HCT116 (cell line): ENCODE results near the gene PTPN9.

Experiments used
- ATF3 ChIP-seq: IDR thresholded peaks from 2 replicates; pipeline ENCODE4 v1.6.1; 2012
- CTCF ChIP-seq, 3 experiments: fragments of 200-600 bp in 1 of 3; sonication (generic) in 1 of 3; IDR thresholded peaks in 2 of 3; conservative IDR thresholded peaks in 1 of 3; 2 replicates each; pipeline ENCODE4 v1.5.1; 2012 to 2017; ENCODE audit warnings: low read depth in 2 of 3, low read length in 2 of 3, antibody characterized with exemption in 1 of 3, borderline replicate concordance in 1 of 3, control low read depth in 1 of 3, mild to moderate bottlenecking in 1 of 3, mixed read lengths in 1 of 3, mixed run types in 1 of 3, moderate library complexity in 1 of 3; ENCODE audit not compliant: insufficient read depth in 1 of 3
- EGR1 ChIP-seq: IDR thresholded peaks from 2 replicates; pipeline ENCODE4 v1.6.1; 2012; ENCODE audit warnings: low read depth
- ELF1 ChIP-seq: IDR thresholded peaks from 2 replicates; pipeline ENCODE4 v1.6.1; 2012; ENCODE audit warnings: low read depth, borderline replicate concordance
- EZH2 ChIP-seq: fragments of 200-600 bp; sonication (generic); IDR thresholded peaks from 2 replicates; pipeline ENCODE4 v1.6.1; 2017; ENCODE audit warnings: antibody characterized with exemption, mixed run types
- EZH2phosphoT487 ChIP-seq: fragments of 200-600 bp; IDR thresholded peaks from 2 replicates; pipeline ENCODE4 v1.6.1; 2018; ENCODE audit warnings: antibody characterized with exemption, borderline replicate concordance
- POLR2A ChIP-seq: IDR thresholded peaks from 2 replicates; pipeline ENCODE4 v1.7.0; 2011; ENCODE audit warnings: borderline replicate concordance; ENCODE audit not compliant: insufficient read depth, insufficient read length; ENCODE audit errors: extremely low read depth
- POLR2AphosphoS5 ChIP-seq: IDR thresholded peaks from 2 replicates; pipeline ENCODE4 v1.6.1; 2011; ENCODE audit warnings: mild to moderate bottlenecking, low read depth, low read length, moderate library complexity
- RAD21 ChIP-seq: IDR thresholded peaks from 2 replicates; pipeline ENCODE4 v1.6.1; 2012; ENCODE audit warnings: low read depth, mild to moderate bottlenecking
- REST ChIP-seq: IDR thresholded peaks from 2 replicates; pipeline ENCODE4 v1.6.1; 2012; ENCODE audit warnings: low read depth
- TCF7L2 ChIP-seq: IDR thresholded peaks from 2 replicates; pipeline ENCODE4 v1.7.0; 2011; ENCODE audit warnings: borderline replicate concordance, inconsistent platforms; ENCODE audit not compliant: insufficient read depth, insufficient read length; ENCODE audit errors: extremely low read depth
- ZBTB33 ChIP-seq: IDR thresholded peaks from 2 replicates; pipeline ENCODE4 v1.6.1; 2011; ENCODE audit warnings: mild to moderate bottlenecking, low read length, moderate library complexity; ENCODE audit not compliant: insufficient replicate concordance; ENCODE audit errors: extremely low read depth

- TF ChIP-seq POLR2A (no peak), CTCF (IDR thresholded peaks at IDR 0.05 in 2 of 3, conservative IDR thresholded peaks at IDR 0.05 in 1 of 3; ENCODE audit: borderline replicate concordance in 1 of 3, insufficient read depth in 1 of 3, low read depth in 2 of 3, low read length in 2 of 3) (no peak), EZH2 (no peak), RAD21 (no peak), EZH2phosphoT487 (no peak), POLR2AphosphoS5 (no peak), ATF3 (no peak), TCF7L2 (no peak), REST (no peak), ZBTB33 (no peak), EGR1 (no peak), ELF1 (no peak)
Measured at GRCh38 chr15:75545064-75545463, 34.1 kb downstream of the PTPN9 start.
